Activated gamma-delta T cell treated with Interleukin-2 at 50 U/mL for 16 hours (primary cell): ENCODE data around the gene PIAS2.
"Not testable (repeated sequence)": the region's sequence is repeated elsewhere in the genome, so short reads cannot be mapped to it uniquely, and the experiment has no call there.

Experiments used
- DNase-seq: peaks from one replicate; pipeline ENCODE4 v3.0.0-alpha.2; 2020

PIAS2 gene, protein sequence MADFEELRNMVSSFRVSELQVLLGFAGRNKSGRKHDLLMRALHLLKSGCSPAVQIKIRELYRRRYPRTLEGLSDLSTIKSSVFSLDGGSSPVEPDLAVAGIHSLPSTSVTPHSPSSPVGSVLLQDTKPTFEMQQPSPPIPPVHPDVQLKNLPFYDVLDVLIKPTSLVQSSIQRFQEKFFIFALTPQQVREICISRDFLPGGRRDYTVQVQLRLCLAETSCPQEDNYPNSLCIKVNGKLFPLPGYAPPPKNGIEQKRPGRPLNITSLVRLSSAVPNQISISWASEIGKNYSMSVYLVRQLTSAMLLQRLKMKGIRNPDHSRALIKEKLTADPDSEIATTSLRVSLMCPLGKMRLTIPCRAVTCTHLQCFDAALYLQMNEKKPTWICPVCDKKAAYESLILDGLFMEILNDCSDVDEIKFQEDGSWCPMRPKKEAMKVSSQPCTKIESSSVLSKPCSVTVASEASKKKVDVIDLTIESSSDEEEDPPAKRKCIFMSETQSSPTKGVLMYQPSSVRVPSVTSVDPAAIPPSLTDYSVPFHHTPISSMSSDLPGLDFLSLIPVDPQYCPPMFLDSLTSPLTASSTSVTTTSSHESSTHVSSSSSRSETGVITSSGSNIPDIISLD

DNA sequence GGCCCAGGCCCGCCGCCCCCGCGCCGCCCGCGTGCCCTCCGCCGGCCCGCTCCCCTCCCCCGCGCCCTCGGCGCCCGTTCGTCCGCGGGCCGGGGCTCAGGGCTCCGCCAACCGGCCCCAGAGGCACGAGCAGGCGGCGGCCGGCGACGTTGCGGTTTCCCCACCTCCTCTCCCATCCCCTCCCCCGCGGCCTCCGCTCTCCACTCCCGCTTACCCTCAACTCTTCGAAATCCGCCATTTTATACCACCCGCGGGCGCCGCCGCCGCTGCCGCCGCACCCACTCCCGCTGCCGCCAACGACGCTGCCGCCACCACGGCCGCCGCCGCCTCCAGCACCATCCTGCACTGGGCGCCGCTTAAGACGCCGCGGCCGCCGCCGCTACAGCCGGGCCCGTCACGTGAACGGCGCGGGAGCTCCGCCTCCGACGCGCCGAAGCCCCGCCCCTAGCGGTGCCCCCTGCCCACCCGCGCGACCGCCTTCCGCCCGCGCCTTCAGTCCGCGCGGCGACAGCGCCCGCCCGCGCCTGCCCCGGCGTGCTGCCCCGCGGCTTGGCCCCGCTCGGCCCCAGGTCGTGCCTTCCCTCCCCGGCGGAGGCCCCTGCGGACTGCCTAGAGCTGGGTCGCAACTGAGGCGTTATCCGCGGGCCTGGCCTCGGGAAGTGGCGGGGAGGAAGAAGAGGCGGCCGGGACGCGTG is at the start of gene PIAS2, which contains the start of gene KATNAL2:
Gene PIAS2, minus strand, starts transcription at position 400 of the 695 bp plus-strand sequence. Its CDS starts 162 bp downstream, at position 238.
Gene KATNAL2, plus strand, starts transcription at position 495 of the 695 bp plus-strand sequence. CDS start 29,271 bp downstream, outside the sequence.
- peak; percentile 67 for DNase-seq

DNA sequence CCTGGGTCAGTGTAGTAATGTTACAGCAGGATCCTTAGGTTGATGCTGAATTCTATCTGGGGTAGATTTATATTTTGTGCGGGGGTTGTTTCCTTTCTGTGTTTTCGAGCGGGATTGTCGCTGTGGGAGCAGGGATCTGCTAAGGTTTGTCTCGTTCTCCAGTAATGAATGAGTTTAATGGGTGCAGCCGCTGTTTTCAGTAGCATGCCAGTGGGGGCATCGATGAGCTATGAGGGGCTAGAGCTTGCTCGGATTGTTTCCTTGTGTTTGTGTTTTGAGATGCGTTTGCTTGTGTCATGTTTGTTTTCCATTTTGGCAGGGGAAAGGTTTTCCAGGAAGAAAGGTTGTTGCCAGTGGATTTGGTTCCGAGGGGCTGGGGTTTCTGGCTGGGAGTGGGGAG is 49.0 kb upstream of the PIAS2 start:
- not testable (repeated sequence) for DNase-seq

- not testable (repeated sequence) for DNase-seq
Observed at GRCh38 chr18:46964579-46965293, 47.4 kb upstream of the PIAS2 start.

GRCh38 chr18:46963656-46964578 is 46.6 kb upstream of the PIAS2 start:
- DNase-seq = not testable (repeated sequence)

- no peak for DNase-seq
Observed at GRCh38 chr18:46958209-46958608, 40.9 kb upstream of the PIAS2 start.

DNA sequence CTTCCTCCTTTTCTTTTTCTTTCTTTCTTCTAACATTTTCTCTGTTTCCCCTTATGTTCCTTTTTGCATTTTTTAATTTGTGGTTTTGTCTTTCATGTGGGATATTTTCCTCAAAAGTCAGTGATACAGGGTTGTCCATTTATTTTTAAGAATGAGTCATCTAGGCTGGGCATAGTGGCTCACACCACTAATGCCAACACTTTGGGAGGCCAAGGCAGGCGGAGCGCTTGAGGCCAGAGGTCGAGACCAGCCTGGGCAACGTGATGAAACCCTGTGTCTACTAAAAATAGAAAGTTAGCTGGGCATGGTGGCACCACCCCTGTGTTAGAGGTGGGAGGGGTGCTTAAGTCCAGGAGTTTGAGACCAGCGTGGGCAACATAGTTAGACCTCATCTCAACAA is 35.9 kb upstream of the PIAS2 start:
- no peak for DNase-seq

DNA sequence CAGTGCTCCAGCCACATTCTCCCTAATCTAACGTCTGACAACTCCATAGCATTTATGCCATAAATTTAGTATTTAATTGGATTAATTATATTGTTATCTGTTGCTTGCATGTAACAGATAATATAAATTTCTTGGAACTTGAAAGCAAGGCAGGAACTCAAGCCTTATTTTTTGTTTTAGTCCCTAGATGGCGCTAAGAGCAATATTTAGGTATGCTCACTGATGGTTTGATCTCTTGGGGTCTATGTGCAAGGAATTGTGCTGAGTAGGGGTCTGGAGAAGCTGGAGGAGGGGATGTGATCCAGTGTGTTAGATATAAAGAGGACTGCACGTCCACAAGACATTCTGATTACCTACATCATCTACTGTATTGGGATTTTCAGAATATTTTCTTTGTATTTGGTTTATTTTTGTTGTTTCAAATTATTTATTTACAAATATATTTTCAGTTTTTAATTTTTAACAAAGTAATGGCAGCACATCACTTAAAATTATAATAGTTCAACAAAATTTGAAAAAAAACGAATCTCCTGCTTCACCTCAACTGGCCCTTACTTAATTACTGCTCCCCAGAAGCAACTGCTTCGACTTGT is 32.9 kb upstream of the PIAS2 start:
- DNase-seq = no peak

- DNase-seq = peak; percentile 16
Observed at GRCh38 chr18:46946656-46947282, 29.5 kb upstream of the PIAS2 start.

GRCh38 chr18:46942646-46943045 is 25.3 kb upstream of the PIAS2 start:
- DNase-seq = no peak

GRCh38 chr18:46939998-46940571 is 22.8 kb upstream of the PIAS2 start:
- no peak for DNase-seq

- no peak for DNase-seq
Observed at GRCh38 chr18:46939337-46939963, 22.1 kb upstream of the PIAS2 start.

GRCh38 chr18:46920653-46921052 is 3.3 kb upstream of the PIAS2 start:
- DNase-seq = no peak

- DNase-seq = no peak
Observed at GRCh38 chr18:46920067-46920466, 2.8 kb upstream of the PIAS2 start.

DNA sequence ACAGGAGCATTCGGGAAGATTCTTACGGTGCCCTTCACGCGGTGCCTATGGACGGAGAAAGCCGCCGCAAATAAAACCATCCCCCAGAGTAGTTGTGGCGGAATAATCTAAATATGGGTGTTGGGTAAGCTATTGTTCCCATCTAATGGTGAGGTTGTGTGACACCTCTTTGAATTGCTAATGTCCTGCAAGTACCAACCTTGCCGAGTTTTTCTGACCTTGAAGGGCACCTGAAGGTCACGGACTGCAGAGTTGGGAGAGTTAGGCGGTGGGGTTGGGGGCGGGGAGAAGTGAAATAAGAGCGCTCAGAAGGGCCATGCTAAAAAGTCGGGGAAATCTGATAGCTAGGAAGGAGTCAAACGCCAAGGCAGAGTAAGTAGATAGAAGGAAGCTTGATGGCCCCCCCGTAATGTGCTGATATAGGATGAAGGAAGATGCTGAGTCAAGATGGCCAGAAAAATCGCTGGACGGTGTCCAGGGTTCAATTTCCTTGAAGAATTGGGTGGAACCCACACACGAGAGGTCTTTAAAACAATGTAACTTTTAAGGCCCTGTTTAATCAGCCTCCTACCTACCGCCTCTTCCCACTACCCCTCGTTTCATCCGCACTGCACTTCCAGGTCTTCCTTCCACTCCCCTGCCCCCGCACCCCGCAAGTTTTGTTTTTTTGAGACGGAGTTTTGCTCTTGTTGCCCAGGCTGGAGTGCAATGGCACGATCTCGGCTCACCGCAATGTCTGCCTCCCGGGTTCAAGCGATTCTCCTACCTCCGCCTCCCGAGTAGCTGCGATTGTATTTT is 695 bp upstream of the PIAS2 start:
- DNase-seq = no peak

DNA sequence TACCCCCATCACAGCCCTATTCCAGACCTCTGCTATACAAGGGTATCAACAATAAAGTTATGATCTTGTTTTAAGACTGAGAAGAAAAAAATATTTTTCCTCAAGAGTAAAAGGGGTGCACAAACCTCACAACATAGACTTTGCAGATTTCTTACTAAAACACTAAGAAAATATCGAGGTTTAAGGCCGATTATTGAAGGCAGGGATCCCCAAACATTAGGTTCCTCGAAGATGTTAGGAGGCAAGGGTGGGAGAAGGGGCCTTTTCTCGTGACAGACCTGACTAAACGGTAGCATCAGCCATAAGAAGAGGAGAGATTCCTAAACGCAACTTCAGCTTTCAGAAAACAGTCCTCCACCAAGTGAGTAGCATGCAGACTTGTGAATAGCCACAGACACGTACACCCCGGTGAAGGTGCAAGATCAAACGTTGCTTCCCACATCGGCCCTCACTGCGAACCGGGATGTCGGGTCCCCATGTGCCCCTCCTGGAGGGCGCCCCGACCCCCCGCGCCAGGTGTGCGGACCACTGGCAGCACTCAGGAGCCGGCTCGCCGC is 678 bp downstream of the PIAS2 start:
- DNase-seq = peak; percentile 41

GRCh38 chr18:46915800-46916550 is 1.3 kb downstream of the PIAS2 start:
- no peak for DNase-seq

GRCh38 chr18:46910856-46911255 is 6.5 kb downstream of the PIAS2 start:
- DNase-seq = no peak

- no peak for DNase-seq
Observed at GRCh38 chr18:46909497-46909896, 7.8 kb downstream of the PIAS2 start.
